HuH-7 (cell line): ENCODE measurements around the gene ATP11A.
"Not testable (repeated sequence)": the region's sequence is repeated elsewhere in the genome, so short reads cannot be mapped to it uniquely, and the experiment has no call there.

Experiments used
- DNase-seq: peaks from one replicate; pipeline ENCODE4 v3.0.0; 2011; ENCODE audit warnings: low spot score

Gene ATP11A

DNA sequence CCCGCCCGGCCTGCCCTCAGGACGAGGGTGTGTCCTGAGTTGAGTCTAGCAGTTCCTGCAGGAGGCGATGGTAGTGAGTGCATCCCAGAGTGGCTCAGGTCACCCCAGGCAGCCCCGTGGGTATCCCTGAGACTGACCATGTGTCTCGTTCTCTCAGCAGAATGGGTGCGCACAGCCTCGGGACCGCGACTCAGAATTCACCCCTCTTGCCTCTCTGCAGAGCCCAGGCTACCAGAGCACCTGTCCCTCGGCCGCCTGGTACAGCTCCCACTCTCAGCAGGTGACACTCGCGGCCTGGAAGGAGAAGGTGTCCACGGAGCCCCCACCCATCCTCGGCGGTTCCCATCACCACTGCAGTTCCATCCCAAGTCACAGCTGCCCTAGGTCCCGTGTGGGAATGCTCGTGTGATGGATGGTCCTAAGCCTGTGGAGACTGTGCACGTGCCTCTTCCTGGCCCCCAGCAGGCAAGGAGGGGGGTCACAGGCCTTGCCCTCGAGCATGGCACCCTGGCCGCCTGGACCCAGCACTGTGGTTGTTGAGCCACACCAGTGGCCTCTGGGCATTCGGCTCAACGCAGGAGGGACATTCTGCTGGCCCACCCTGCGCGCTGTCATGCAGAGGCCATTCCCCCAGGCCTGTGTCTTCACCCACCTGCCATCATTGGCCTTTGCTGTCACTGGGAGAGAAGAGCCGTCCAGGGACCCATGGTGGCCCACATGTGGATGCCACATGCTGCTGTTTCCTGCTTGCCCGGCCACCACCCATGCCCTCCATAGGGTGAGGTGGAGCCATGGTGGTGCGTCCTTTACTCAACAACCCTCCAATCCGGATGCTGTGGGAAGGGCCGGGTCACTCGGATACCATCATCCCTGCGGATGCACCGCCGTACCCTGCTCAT is 192.1 kb downstream of the ATP11A start:
- no peak for DNase-seq

DNA sequence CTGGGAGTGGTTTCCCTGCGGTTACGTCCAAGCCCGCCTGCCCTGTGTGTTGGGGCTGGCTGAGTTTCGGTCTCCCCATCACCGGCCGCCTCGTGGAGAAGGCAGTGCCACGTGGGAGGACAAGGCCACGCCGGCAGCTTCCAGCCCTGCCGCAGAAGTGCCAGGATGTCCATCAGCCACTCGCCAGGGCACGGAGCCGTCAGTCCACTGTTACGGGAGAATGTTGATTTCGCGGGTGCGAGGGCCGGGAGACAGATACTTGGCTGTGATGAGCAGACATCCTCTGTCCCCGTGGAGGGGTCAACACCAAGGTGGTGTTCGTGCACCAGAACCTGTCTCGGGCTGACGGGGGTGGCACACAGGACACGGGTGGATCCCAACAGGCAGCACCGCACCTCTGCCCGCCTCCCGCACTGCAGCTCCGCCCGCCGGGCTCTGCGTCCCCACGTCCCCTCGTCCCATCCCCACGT is 192.8 kb downstream of the ATP11A start:
- no peak for DNase-seq

DNA sequence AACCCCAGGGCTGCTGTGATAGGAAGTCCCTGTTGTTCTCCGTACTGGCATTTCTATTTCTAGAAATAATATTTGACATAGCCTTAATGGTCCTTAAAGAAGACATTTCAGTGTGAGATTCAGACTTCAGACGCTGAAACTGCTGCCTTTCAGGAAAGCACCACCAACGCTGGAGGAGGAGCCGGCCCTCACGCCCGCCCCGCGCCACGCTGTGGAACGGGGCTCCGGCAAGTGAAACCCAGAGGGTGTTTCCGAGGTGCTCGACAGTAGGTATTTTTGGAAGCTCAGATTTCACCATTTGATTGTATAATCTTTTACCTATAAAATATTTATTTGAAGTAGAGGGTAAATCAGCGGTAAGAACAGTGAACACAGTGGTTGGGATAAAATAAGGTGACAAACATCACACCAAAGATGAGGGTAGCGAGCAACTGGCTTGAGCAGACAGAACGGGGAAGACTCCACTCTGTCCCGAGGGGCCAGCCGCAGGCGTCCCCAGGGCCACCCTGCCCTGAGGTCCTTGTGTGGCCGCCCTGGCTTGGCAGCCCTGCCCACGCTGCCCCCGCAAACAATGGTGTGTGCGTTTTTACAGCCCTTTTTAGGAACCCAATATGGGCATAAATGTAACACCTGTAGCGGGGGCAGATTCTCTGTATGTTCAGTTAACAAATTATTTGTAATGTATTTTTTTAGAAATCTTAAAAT is 193.6 kb downstream of the ATP11A start:
- DNase-seq, result no peak

DNA sequence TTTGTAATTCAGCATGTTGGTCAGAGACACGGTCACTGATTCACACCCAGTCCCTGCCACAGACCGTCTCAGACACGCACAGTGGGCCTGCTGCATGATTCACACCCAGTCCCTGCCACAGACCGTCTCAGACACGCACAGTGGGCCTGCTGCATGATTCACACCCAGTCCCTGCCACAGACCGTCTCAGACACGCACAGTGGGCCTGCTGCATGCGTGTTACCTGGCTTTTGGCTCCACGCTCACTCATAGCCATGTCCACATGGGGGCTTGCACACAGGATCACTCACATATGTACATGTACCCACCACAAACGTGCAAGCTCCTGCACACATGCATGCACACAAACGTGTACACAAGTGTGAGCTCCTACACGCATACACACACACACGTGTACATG is 194.9 kb downstream of the ATP11A start:
- not testable (repeated sequence) for DNase-seq

DNA sequence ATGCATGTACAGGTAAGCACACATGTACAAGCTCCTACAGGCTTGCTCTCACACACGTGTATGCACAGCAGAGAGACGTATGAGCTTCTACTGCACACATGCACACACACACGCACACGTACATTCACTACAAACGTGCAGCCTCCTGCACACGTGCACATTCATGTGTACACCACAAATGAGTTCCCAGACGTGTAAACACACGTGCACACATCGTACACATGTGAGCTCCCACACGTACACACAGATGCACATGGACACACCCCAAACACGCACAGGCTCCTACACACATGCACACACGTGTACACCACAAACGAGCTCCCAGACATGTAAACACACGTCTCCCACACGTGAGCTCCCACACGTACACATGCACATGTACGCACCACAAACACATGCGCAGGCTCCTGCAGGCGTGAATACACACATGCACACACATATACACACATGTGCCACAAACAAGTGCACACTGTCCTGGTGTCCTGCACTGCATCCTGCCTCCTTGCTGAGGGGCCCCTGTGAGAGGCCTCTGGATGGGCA is 195.5 kb downstream of the ATP11A start:
- no peak for DNase-seq

DNA sequence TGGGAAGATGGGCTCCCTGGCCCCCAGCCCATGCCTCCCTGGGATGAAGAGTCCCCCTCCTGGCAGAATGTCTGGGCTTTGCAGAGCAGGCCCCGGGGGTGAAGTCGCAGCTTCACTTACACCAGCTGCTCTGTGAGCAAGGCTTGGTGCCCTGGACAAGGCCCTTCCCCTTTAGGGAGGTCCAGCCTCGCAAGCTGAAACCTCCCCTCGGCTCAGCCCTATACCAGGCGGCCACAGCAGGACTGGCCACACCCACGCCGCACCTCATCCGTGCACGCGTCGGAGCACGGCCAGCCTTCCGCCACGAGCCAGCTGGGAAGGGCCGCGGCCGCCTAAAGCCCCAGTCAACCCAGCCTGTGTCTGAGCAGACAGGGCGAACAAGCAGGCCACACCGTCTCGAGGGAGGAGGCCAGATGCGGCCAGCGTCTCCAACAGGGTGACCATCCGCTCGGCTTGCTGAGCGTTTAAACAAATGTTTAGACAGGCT is 196.0 kb downstream of the ATP11A start:
- DNase-seq, result peak; percentile 95

DNA sequence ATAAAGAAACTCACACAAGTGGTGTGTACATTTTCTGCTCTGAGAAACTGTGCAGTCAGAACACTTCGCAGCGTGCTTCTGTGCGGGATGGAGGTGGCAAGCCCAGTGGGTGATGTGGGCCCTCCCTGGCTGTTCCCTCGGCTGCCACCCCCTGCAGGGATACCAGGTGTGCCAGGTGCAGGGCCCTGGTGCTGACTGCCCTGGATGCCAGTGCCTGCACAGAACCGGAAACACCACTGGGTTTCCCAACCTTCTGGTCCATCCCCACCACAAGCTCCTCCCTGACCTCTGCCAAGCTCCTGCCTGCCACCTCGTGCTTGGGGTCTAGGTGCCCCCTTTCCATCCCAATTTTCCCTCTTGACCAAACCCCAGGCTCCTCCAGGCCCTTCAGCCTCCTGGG is 197.3 kb downstream of the ATP11A start:
- no peak for DNase-seq

DNA sequence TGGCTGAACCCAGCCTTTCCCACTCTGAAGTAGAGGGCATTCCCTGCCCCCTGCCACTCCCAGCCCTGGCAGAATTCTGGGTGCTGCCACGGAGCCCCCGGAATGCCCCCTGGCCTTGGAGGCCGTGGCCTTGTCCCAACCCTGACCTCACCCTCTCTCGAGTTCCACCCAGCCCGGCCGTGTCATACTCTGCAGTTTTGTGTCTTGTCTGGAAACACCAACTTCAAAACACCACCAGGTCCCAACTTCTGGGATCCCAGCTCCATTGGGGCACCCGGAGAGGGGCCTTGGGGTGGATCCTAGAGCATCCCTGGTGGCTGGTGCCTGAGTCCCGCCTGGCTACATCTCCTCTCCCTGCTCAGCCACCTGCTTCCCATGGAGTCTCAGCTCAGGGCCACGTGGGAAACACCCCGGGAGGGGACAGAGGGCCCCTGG is 197.7 kb downstream of the ATP11A start:
- DNase-seq, result no peak

DNA sequence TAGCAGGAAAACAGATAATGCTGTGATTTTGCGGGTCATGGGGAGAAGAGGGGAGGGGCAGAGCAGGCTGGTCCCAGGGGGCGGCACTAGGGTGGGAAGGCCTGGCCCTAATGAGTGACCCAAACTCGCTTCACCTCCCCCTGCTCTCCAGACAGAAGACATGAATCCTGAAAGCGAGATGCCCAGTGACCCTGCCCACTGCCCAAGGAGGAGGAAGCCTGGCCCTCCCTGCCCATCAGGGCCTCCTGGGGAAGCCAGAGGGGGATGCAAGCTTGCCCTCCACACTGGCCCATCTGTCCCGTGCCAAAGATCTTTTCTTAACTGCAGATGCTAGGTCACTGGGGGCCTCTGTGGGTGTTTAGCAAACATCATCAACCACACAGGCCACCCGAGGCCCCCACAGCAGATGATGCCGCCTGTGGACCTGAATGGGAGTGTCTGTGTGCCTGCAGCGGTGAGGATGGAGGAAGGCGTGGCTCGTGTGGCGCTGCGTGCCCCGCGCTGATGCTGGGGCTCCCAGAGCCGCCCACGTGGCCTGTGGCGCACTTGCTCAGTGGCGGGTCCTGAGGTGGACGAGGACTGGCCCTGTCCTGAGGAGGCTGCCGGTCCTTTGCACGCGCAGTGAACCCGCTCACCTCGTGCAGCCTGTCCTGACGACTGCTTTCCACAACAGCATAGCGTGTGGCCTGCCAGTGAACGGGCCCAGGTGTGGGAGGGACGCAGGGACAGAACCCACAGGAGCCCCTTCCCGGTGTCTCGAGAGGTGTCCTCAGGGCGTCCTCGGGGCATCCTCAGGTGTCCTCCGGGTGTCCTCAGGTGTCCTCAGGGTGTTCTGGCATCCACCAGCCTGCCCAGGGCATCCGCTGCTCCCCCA is 198.6 kb downstream of the ATP11A start:
- DNase-seq, result no peak

DNA sequence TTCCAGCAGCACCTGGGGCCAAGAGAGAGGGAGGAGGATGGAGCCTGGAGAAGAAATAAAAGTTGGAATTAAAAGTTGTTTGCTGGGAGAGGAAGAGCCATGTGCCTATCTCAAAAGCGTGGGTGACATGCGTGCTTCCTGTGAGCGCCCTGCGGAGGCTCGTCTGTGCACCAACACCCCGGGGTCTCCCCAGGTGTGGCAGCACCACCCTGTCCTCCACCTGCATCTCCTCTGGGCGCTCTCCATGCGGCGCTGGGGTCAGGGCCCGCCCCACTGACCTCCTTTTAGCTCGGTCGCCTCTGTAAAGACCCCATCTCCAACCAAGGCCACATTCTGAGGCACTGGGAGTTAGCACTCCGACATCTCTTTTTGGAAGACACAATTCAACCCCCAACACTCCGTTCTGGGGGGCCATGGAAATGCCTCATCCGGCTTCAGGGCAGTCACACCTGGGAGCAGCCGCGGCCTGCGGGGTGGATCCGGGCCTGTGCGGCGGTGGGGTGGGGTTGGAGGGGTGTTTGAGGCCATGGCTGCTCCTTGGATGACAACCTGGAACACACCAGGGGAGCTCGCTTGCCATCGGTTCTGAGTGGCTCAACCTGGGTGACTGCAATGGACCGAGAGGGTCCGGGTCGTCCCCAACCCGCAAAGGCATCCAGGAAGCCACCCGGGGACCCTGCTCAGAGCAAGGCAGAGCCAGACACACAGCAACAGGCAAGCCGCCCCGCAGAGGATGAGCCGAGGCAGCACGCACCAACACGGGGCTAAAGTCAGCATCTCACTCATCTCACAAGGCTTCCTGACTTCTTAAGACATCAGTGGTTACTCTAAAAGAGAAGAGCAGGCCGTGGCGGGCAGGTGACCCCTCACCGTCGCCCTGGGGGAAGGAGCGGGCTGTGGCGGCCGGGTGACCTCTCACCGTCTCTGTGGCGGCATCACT is 199.8 kb downstream of the ATP11A start:
- no peak for DNase-seq

DNA sequence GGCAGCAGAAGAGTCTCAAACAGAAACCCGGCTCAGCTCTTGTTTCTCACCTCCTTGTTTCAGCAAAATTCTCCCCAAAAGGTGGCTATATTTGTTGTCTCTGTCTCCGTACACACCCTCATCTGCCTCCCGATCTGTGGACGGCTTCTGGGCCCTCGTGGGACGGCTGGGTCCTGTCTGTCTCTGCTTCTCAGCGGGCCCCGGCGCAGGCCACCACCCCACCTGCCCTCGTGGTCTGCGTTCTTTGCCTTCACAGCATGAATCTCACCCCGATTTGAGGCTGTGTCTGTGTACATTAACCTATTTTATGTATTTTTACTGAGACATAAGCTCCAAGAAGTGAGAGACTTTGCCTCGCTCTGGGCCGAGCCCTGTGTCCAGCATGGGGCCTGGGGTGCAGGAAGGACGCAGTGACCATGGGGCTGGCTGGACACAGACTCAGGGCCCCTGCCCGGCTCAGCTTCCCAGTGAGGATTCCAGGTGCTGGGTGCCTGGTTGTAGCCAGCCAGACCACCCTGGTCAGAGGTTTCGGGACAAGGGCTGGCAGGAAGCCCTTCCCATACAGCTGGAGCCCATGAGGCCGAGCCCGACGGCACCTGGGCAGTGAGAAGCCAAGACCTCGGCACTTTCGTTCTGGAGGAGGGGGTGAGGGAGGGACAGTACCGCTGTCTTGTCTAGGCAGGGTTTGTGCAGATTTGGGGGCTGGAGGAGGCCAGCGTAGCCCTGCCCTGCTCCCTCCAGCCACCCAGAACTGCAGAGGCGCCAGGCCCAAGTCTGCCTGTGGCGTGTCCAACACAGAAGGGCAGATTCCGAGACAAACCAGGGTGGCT is 200.7 kb downstream of the ATP11A start:
- DNase-seq, result no peak

DNA sequence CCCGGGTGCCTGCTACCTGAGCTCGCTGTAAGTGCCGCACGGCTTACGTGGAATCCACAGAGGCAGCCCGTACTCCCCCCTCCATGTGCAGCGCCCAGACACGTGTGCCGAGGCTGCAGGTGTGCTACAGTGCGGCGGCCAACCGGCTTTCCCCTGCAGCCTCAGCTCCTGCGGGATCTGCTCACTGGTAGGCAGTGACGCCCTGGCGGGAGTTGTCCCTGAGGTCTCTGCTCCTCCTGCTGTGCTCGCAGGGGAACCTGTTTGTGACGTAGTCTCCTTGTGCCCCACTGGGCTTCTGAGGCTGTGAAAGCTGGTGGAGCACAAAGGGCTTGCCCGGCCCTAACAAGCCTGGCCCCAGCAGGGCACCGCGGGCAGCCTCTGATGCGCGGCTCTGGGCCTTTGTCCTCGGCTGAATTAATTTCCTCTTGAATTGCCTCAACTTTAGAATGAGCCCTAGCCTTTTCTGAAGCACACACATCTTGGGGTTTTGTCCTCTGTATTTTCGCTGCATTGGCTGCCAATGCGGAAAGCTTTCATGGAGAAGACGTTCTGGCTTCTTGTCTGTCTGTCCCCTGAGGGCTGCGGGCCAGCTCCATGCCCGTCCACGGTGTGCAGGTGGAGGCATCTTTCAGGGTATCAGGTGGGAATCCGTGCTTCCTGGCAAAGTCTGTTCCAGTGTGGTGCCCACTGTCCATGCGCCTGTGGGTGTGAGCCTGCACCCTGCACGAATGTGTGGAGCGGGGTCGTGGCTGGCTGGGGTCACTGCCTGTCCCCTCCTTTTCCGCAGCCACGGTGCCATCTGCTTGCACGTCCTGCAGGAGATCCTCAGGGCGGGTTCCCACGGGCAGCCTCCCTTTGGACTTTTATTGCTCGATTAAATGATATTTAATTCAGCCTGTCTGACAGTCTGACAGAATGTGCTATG is 201.9 kb downstream of the ATP11A start:
- no peak for DNase-seq

DNA sequence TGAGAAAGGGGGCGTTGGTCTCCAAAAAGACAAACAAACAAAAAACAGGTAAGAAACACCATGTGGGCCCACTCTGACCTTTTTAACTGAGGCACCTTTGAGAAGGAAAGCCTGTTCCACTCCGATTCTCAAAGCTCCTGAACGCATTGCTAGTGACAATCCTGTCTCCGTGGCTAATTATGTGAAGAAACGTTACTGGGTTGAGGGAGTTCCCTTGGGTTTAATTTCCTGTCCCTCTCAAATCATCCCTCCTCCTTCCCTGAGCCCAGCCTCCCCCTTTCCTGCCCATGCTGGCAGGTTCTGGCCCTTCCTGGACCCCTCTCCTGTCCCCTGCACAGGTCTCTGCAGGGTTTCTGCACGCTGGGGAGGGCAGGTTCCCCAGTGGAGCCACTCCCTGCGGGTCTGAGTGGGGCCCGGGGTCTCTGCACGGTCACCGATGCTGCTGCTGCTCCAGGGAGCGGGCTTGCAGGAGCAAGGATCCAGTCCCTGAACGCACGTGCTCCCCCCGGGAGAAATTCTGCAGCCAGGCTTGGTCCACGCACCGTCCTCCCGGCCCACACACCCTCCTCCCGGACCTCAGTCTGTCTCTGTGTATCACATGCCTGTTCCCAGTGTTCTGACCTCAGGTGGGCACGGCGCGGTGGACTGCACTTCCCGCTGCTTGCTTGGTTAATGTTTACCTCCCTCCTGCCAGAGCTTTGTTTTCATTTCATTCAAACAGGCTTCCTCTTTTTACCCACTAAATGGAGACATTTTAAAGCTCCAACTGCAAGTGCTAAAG is 202.8 kb downstream of the ATP11A start:
- DNase-seq, result peak; percentile 91

DNA sequence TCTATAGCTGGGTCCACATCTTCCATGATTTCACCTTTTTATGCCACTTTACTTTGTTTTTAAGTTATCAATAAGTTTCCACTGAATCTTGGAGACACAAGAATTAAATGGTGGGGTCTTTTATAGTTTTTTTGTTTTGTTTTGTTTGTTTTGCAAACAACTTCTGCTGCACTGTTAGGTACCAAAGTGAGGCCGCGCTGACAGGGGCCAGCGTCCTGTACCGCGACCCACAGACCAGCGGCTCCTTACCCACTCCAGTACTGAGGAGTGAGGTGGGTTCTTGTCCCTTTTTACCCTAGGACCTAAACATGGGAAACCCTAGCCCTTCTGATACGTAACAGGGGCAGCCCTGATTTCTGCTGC is 203.3 kb downstream of the ATP11A start:
- DNase-seq, result no peak

DNA sequence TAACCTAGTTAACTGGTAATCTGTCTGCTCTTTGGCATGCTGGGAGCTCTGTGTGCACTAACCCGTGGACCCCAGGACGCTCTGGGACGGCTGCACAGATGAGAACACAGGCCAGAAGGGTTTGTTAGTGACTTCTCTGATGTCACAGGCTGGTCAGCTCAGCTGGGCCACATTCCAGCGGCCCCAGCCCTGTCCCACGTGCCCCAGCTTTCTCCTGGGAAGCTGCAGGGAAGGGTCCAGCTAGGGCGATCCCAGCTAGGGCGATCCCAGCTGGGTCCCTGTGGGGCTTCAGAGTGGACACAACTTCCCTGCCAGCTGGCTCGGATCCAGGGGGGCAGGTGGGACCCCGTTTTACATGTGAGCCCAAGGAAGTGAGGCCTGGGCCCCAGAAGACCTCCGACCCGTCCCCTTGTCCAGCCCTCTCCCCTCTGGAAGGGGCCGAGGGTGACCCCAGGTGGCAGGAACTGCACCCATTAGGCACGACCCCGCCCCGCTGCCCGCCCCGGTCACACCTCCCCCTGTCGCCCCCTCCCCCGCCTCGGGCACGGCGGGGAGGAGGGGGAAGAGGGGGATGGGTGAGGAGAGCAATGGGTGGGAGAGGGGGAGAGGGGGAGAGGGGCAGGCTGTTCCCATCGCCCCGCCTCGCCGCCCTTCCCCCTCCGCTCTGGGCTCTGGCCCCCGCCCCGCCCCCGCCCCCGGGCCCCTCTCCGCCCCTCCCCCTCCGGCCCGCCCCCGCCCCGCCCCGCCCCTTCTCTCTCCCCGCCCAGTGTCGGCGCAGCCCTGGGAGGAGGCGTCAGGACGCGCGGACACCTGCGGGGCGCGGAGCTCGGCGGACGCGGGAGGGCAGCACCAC is 204.0 kb downstream of the ATP11A start:
- peak; percentile 87 for DNase-seq

DNA sequence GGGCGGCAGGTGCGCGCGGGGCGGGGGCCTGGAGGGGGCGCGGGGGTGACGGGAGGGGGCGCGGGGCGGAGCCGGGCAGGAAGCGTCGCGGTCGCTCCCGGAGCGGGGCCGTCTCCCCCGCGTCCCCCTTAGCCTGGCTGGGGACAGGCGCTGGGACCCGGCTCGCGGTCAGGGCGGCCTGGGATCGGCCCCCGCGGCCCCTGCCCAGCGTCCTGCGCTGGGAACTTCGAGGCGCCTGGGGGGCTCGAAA is 204.5 kb downstream of the ATP11A start:
- no peak for DNase-seq
